GM12878 (cell line): Measurements from ENCODE around the gene ATOSB. TPM values are rescaled to one million over a fixed set of nuclear protein-coding genes. Genes with fewer than 3 reads are reported as not detected.
A peak's percentile ranks its signal among the peaks of the same experiment; 100 is the strongest.

Experiments
- GABPA ChIP-seq: IDR thresholded peaks from 2 replicates; pipeline ENCODE4 v1.6.1; 2014; ENCODE audit warnings: antibody characterized with exemption, low read depth, mild to moderate bottlenecking, inconsistent platforms
- GATAD2B ChIP-seq: fragments of 450-650 bp; conservative IDR thresholded peaks from 2 replicates; pipeline ENCODE4 v1.6.1; 2017; ENCODE audit warnings: low read depth, mild to moderate bottlenecking, moderate library complexity
- MTA3 ChIP-seq: IDR thresholded peaks from 2 replicates; pipeline ENCODE4 v1.6.1; 2012; ENCODE audit warnings: low read length, inconsistent platforms, borderline replicate concordance
- NR2F1 ChIP-seq: fragments of 450-650 bp; conservative IDR thresholded peaks from 2 replicates; pipeline ENCODE4 v1.6.1; 2017; ENCODE audit warnings: mild to moderate bottlenecking
- PAX5 ChIP-seq: IDR thresholded peaks from 2 replicates; pipeline ENCODE4 v1.6.1; 2011; ENCODE audit warnings: low read depth, low read length, borderline replicate concordance
- POLR2AphosphoS2 ChIP-seq: IDR thresholded peaks from 2 replicates; pipeline ENCODE4 v1.6.1; 2011; ENCODE audit warnings: low read depth, mild to moderate bottlenecking, low read length, improper control_type of control experiment, moderate library complexity
- POU2F2 ChIP-seq: IDR thresholded peaks from 3 replicates; pipeline ENCODE4 v1.6.1; 2011; ENCODE audit warnings: low read depth, mild to moderate bottlenecking, low read length, borderline replicate concordance
- RFX5 ChIP-seq: IDR thresholded peaks from 2 replicates; pipeline ENCODE4 v1.6.1; 2011; ENCODE audit warnings: low read depth, low read length, improper control_type of control experiment
- TBL1XR1 ChIP-seq: IDR thresholded peaks from 2 replicates; pipeline ENCODE4 v1.6.1; 2012; ENCODE audit warnings: low read depth, low read length, improper control_type of control experiment
- TCF7 ChIP-seq: IDR thresholded peaks from 2 replicates; pipeline ENCODE4 v1.6.1; 2014; ENCODE audit warnings: antibody characterized with exemption, borderline replicate concordance
- ZBTB40 ChIP-seq: fragments of 450-650 bp; IDR thresholded peaks from 2 replicates; pipeline ENCODE4 v1.6.1; 2016; ENCODE audit warnings: mild to moderate bottlenecking, moderate library complexity, borderline replicate concordance
- ZNF384 ChIP-seq: IDR thresholded peaks from 2 replicates; pipeline ENCODE4 v1.6.1; 2012; ENCODE audit warnings: low read depth, mild to moderate bottlenecking, low read length, improper control_type of control experiment, borderline replicate concordance
- polyA plus RNA-seq, 11 experiments: library from polyadenylated mRNA; depleted of rRNA in 4 of 11; unstranded in 6 of 11; stranded (reverse) in 5 of 11; fragments of >200 nt; fragmentation: Nextera tagmentation in 4 of 11; fragmentation: Illumina TruSeq in 1 of 11; extraction: Ambion mirVana in 4 of 11; extraction: Trizol in 1 of 11; gene quantifications; 1 replicate in 1 of 11; 2 replicates in 10 of 11; pipeline versions ENCODE4 v1.2.1 to v1.2.3, GENCODE V29; 2011 to 2016; ENCODE audit warnings: inconsistent platforms in 2 of 11, missing spikeins in 2 of 11, low read depth in 1 of 11
- total RNA-seq, 4 experiments: library from RNA; depleted of rRNA in 3 of 4; stranded (reverse); fragments of >200 nt in 3 of 4; fragmentation: Illumina TruSeq in 1 of 4; extraction: Trizol in 1 of 4; gene quantifications; 2 replicates each; pipeline versions ENCODE4 v1.2.1 to v1.2.3, GENCODE V29; 2013 to 2021
- TF ChIP-seq, protein P1 (sequence below): fragments of 450-650 bp; IDR thresholded peaks from 2 replicates; pipeline ENCODE4 v1.6.1; 2017; ENCODE audit warnings: antibody characterized with exemption, mild to moderate bottlenecking, moderate library complexity
- TF ChIP-seq, protein P2 (sequence below): IDR thresholded peaks from 2 replicates; pipeline ENCODE4 v1.6.1; 2012; ENCODE audit warnings: improper control_type of control experiment, low read depth, low read length; ENCODE audit not compliant: insufficient replicate concordance
- TF ChIP-seq, protein P3 (sequence below): IDR thresholded peaks from 2 replicates; pipeline ENCODE4 v1.6.1; 2011; ENCODE audit warnings: low read depth, mild to moderate bottlenecking, low read length, moderate library complexity, borderline replicate concordance; ENCODE audit errors: extremely low read depth

The ATOSB gene
- total and polyA plus RNA-seq, 10 of the 15 experiments (the other 5 are each of a cell fraction or from before 2014, with no cell fraction given), result 0.60 to 5.4 (median 2.5) TPM

DNA sequence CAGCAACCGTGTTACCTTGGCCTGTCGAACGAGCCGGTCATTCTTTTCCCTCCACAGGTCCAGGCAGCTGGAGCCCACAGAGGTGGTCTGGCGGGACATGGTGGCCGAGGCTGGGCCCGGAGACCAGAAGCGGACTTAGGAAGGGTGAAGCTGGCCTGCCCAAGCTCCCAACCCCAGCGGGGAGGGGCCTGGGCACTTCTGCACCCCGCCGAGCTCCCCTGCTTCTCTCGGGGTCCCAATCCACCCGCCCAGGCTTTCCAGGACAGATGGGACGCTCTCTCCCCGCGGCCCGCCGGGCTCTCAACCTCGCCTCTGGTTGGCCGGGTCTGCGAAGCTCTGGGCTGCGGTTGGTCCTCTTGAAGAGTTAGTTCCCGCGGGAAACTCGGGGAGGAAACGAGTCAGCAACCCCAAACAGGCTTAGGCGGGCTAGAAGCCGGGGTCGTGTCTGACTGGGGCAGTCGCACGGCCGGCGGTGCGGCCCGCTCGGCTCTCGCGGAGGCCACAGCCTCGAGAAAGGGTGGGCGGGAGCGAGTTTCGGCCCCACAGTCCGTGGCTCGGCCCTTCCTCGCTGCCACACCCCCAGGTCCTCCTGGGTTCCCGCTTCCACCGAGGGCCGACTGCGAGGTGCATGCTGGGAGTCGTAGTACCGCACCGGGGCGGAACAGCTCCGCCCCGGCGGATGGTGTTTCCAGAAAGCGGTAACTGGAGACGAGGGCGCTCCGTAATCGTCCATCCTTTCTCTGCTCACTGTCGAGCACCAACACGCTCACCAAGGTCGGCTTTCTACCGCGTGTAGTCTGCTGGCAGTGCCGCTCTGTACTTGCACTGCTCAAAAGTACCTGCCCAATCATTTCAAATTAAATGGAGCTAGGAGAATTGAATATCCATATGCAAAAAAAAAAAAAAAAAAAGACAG is 36.0 kb downstream of the ATOSB start, which contains the start of gene FANCG (continued):
- TF ChIP-seq, protein P1, sequence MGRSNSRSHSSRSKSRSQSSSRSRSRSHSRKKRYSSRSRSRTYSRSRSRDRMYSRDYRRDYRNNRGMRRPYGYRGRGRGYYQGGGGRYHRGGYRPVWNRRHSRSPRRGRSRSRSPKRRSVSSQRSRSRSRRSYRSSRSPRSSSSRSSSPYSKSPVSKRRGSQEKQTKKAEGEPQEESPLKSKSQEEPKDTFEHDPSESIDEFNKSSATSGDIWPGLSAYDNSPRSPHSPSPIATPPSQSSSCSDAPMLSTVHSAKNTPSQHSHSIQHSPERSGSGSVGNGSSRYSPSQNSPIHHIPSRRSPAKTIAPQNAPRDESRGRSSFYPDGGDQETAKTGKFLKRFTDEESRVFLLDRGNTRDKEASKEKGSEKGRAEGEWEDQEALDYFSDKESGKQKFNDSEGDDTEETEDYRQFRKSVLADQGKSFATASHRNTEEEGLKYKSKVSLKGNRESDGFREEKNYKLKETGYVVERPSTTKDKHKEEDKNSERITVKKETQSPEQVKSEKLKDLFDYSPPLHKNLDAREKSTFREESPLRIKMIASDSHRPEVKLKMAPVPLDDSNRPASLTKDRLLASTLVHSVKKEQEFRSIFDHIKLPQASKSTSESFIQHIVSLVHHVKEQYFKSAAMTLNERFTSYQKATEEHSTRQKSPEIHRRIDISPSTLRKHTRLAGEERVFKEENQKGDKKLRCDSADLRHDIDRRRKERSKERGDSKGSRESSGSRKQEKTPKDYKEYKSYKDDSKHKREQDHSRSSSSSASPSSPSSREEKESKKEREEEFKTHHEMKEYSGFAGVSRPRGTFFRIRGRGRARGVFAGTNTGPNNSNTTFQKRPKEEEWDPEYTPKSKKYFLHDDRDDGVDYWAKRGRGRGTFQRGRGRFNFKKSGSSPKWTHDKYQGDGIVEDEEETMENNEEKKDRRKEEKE, result no peak
- TF ChIP-seq TBL1XR1 (no peak), GATAD2B (peak; percentile 79; the same call in 1 of the 2 replicates), TCF7 (no peak), ZBTB40 (peak; percentile 74), MTA3 (no peak; the same call in 1 of the 2 replicates), POU2F2 (peak; percentile 72), GABPA (peak; percentile 80), RFX5 (peak; percentile 9; the same call in 1 of the 2 replicates), POLR2AphosphoS2 (no peak), PAX5 (peak; percentile 16; the same call in 1 of the 2 replicates), ZNF384 (peak; percentile 28; the same call in 1 of the 2 replicates), NR2F1 (no peak)
- TF ChIP-seq, protein P2, sequence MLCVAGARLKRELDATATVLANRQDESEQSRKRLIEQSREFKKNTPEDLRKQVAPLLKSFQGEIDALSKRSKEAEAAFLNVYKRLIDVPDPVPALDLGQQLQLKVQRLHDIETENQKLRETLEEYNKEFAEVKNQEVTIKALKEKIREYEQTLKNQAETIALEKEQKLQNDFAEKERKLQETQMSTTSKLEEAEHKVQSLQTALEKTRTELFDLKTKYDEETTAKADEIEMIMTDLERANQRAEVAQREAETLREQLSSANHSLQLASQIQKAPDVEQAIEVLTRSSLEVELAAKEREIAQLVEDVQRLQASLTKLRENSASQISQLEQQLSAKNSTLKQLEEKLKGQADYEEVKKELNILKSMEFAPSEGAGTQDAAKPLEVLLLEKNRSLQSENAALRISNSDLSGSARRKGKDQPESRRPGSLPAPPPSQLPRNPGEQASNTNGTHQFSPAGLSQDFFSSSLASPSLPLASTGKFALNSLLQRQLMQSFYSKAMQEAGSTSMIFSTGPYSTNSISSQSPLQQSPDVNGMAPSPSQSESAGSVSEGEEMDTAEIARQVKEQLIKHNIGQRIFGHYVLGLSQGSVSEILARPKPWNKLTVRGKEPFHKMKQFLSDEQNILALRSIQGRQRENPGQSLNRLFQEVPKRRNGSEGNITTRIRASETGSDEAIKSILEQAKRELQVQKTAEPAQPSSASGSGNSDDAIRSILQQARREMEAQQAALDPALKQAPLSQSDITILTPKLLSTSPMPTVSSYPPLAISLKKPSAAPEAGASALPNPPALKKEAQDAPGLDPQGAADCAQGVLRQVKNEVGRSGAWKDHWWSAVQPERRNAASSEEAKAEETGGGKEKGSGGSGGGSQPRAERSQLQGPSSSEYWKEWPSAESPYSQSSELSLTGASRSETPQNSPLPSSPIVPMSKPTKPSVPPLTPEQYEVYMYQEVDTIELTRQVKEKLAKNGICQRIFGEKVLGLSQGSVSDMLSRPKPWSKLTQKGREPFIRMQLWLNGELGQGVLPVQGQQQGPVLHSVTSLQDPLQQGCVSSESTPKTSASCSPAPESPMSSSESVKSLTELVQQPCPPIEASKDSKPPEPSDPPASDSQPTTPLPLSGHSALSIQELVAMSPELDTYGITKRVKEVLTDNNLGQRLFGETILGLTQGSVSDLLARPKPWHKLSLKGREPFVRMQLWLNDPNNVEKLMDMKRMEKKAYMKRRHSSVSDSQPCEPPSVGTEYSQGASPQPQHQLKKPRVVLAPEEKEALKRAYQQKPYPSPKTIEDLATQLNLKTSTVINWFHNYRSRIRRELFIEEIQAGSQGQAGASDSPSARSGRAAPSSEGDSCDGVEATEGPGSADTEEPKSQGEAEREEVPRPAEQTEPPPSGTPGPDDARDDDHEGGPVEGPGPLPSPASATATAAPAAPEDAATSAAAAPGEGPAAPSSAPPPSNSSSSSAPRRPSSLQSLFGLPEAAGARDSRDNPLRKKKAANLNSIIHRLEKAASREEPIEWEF, result no peak
- TF ChIP-seq, protein P3, sequence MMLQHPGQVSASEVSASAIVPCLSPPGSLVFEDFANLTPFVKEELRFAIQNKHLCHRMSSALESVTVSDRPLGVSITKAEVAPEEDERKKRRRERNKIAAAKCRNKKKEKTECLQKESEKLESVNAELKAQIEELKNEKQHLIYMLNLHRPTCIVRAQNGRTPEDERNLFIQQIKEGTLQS, result no peak
